K562 (cell line): Measurements from ENCODE around the gene ORAI3. TPM values are rescaled to one million over a fixed set of nuclear protein-coding genes. Genes with fewer than 3 reads are reported as not detected.

Experiments
- ARID1B ChIP-seq: fragments of 450-650 bp; IDR thresholded peaks from 2 replicates; pipeline ENCODE4 v1.6.1; 2016; ENCODE audit warnings: antibody characterized with exemption, mild to moderate bottlenecking, inconsistent platforms
- BRD4 ChIP-seq: fragments of 200-600 bp; sonication (generic); IDR thresholded peaks from 2 replicates; pipeline ENCODE4 v1.6.1; 2017; ENCODE audit warnings: inconsistent platforms
- CCAR2 ChIP-seq: fragments of 200-400 bp; formaldehyde crosslinking; IDR thresholded peaks from 2 replicates; pipeline ENCODE4 v1.6.1; 2017; ENCODE audit warnings: mild to moderate bottlenecking, low read depth, low read length
- CHD2 ChIP-seq: IDR thresholded peaks from 2 replicates; pipeline ENCODE4 v1.6.1; 2011; ENCODE audit warnings: low read depth, low read length
- CTBP1 ChIP-seq: fragments of 450-650 bp; IDR thresholded peaks from 2 replicates; pipeline ENCODE4 v1.6.1; 2016; ENCODE audit warnings: borderline replicate concordance
- E2F5 ChIP-seq: sonication (generic); formaldehyde crosslinking; IDR thresholded peaks from 2 replicates; pipeline ENCODE4 v1.8.0; 2022; ENCODE audit warnings: mild to moderate bottlenecking, missing genetic modification reagents
- KDM2B ChIP-seq: fragments of 250-450 bp; sonication (Bioruptor Pico); IDR thresholded peaks from 2 replicates; pipeline ENCODE4 v1.8.0; 2021; ENCODE audit warnings: mild to moderate bottlenecking, moderate library complexity
- NONO ChIP-seq, 2 experiments: fragments of 200-400 bp in 1 of 2; fragments of 450-650 bp in 1 of 2; formaldehyde crosslinking in 1 of 2; IDR thresholded peaks; 2 replicates each; pipeline ENCODE4 v1.6.1; 2017; ENCODE audit warnings: low read depth in 2 of 2, mild to moderate bottlenecking in 2 of 2, moderate library complexity in 2 of 2, low read length in 1 of 2
- NR3C1 ChIP-seq: sonication (generic); formaldehyde crosslinking; IDR thresholded peaks from 2 replicates; pipeline ENCODE4 v1.8.1; 2022; ENCODE audit warnings: missing genetic modification reagents
- PRDM10 ChIP-seq: fragments of 450-650 bp; IDR thresholded peaks from 2 replicates; pipeline ENCODE4 v1.6.1; 2018; ENCODE audit not compliant: partially characterized antibody
- PTTG1 ChIP-seq: fragments of 450-650 bp; IDR thresholded peaks from 2 replicates; pipeline ENCODE4 v1.6.1; 2016; ENCODE audit warnings: low read depth, mild to moderate bottlenecking, missing genetic modification characterization, missing compliant biosample characterization
- RAD21 ChIP-seq, 2 experiments: fragments of 250-450 bp in 1 of 2; fragments of 450-650 bp in 1 of 2; sonication (Bioruptor Pico) in 1 of 2; formaldehyde crosslinking in 1 of 2; IDR thresholded peaks in 1 of 2; conservative IDR thresholded peaks in 1 of 2; 2 replicates each; pipeline versions ENCODE4 v1.4.0 to v1.8.0; 2020 to 2022; ENCODE audit warnings: mild to moderate bottlenecking in 2 of 2, moderate library complexity in 1 of 2
- TBP ChIP-seq: optimal IDR thresholded peaks from 2 replicates; pipeline ENCODE3; 2011; ENCODE audit warnings: low read depth, low read length, improper control_type of control experiment
- ZNF212 ChIP-seq: fragments of 450-650 bp; formaldehyde crosslinking; IDR thresholded peaks from 2 replicates; pipeline ENCODE4 v1.4.0; 2020; ENCODE audit warnings: mild to moderate bottlenecking
- ZNF408 ChIP-seq: fragments of 250-450 bp; sonication (Bioruptor Pico); IDR thresholded peaks from 2 replicates; pipeline ENCODE4 v1.4.0; 2020; ENCODE audit warnings: low read depth, mild to moderate bottlenecking, moderate library complexity
- ZNF41 ChIP-seq: fragments of 250-450 bp; sonication (Bioruptor Pico); conservative IDR thresholded peaks from 2 replicates; pipeline ENCODE4 v1.4.0; 2020; ENCODE audit warnings: mild to moderate bottlenecking
- ZNF431 ChIP-seq: sonication (generic); formaldehyde crosslinking; IDR thresholded peaks from 2 replicates; pipeline ENCODE4 v1.8.0; 2022; ENCODE audit warnings: mild to moderate bottlenecking, missing genetic modification reagents
- ZNF507 ChIP-seq: conservative IDR thresholded peaks from 2 replicates; pipeline ENCODE4 v1.6.1; 2017; ENCODE audit warnings: missing genetic modification characterization, missing compliant biosample characterization
- polyA plus RNA-seq, 8 experiments: library from polyadenylated mRNA; depleted of rRNA in 4 of 8; stranded (reverse) in 5 of 8; unstranded in 3 of 8; fragments of >200 nt; fragmentation: Nextera tagmentation in 2 of 8; fragmentation: Illumina TruSeq in 1 of 8; extraction: Ambion mirVana in 2 of 8; extraction: Trizol in 1 of 8; gene quantifications; 2 replicates each; pipeline versions ENCODE4 v1.2.1 to v1.2.3, GENCODE V29; 2011 to 2014; ENCODE audit warnings: inconsistent platforms in 1 of 8, missing spikeins in 1 of 8
- total RNA-seq, 7 experiments: library from RNA; depleted of rRNA in 6 of 7; stranded (reverse); fragments of >200 nt in 6 of 7; fragmentation: Illumina TruSeq in 2 of 7; extraction: Trizol in 2 of 7; gene quantifications; 2 replicates each; pipeline versions ENCODE4 v1.2.1 to v1.2.3, GENCODE V29; 2011 to 2021; ENCODE audit warnings: low replicate concordance in 1 of 7
- TF ChIP-seq, protein P1 (sequence below): sonication (generic); formaldehyde crosslinking; IDR thresholded peaks from 2 replicates; pipeline ENCODE4 v1.8.1; 2023; ENCODE audit warnings: mild to moderate bottlenecking, missing genetic modification reagents

Gene ORAI3
- total and polyA plus RNA-seq, 9 of the 15 experiments (the other 6 are each of a cell fraction or from before 2014, with no cell fraction given) = 4.9 to 23.3 (median 14.1) TPM

DNA sequence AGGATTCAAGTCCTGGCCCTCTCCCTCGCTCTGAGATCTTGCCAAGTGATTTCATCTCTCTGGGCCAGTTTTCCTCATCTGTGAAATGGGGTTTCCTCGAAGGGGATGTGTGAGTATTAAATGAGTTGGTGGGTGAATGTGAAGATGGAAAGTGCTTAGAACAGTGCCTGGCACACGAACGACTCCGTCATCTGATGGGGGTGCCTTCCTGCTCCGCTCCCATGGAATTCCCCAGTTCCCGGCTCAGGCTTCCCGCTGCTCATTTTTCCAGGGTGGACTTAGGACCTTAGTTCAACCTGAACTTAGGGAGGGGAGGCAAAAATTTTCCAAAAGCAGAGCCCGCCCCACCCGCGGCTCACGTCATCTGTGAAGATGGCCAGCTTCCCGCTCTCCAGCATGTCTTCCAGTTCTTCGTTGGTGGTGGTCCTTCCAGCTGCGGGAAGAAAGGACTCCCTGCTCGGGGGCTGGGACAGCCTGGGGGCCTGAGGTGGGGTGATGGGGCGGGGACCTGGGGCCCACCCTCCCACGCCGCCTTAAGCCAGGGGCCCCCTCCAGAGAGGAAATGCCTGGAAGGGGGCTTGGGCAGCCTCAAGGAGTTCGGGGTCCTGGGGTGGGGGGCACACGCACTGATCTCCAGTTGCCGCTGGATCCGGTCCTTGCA is 47.6 kb downstream of the ORAI3 start (continued):
- TF ChIP-seq, protein P1, sequence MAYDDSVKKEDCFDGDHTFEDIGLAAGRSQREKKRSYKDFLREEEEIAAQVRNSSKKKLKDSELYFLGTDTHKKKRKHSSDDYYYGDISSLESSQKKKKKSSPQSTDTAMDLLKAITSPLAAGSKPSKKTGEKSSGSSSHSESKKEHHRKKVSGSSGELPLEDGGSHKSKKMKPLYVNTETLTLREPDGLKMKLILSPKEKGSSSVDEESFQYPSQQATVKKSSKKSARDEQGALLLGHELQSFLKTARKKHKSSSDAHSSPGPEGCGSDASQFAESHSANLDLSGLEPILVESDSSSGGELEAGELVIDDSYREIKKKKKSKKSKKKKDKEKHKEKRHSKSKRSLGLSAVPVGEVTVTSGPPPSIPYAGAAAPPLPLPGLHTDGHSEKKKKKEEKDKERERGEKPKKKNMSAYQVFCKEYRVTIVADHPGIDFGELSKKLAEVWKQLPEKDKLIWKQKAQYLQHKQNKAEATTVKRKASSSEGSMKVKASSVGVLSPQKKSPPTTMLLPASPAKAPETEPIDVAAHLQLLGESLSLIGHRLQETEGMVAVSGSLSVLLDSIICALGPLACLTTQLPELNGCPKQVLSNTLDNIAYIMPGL (CRISPR knock-in tag) = no peak
- TF ChIP-seq BRD4 (peak; percentile 63; the same call in 1 of the 2 replicates), PRDM10 (no peak), ZNF431 (CRISPR knock-in tag) (no peak), NR3C1 (CRISPR knock-in tag) (no peak), E2F5 (CRISPR knock-in tag) (no peak), ARID1B (no peak), CTBP1 (no peak), ZNF212 (CRISPR knock-in tag) (no peak), CCAR2 (no peak), NONO (IDR thresholded peaks at IDR 0.05; ENCODE audit: low read depth in 2 of 2, low read length in 1 of 2) (no peak), RAD21 (CRISPR knock-in tag; conservative IDR thresholded peaks at IDR 0.05 in 1 of 2, IDR thresholded peaks at IDR 0.05 in 1 of 2) (no peak), ZNF507 (tag) (no peak), TBP (no peak), ZNF408 (no peak), PTTG1 (no peak), ZNF41 (CRISPR knock-in tag) (no peak), KDM2B (CRISPR knock-in tag) (no peak), CHD2 (no peak)
